Fibroblast of lung (primary cell): ENCODE data around the gene RTN4IP1. TPM values are rescaled to one million over a fixed set of nuclear protein-coding genes. Genes with fewer than 3 reads are reported as not detected.

ENCODE experiments used
- DNase-seq, 2 donors: peaks; one replicate each; pipeline versions ENCODE4 v3.0.0 to v3.0.0-alpha.2; 2010; ENCODE audit warnings: low read depth in 2 of 2
- H2AFZ ChIP-seq: 2 replicates; pipeline ENCODE4 v1.5.1; 2012; ENCODE audit warnings: low read length, control low read depth, inconsistent platforms
- H3K27ac ChIP-seq: 2 replicates; pipeline ENCODE4 v1.5.1; 2011; ENCODE audit warnings: low read length, control low read depth; ENCODE audit not compliant: insufficient read depth
- H3K27me3 ChIP-seq: 2 replicates; pipeline ENCODE4 v1.5.1; 2011; ENCODE audit warnings: mild to moderate bottlenecking, low read length; ENCODE audit not compliant: control insufficient read depth, insufficient read depth
- H3K36me3 ChIP-seq: 2 replicates; pipeline ENCODE4 v1.5.1; 2011; ENCODE audit warnings: low read length; ENCODE audit not compliant: control insufficient read depth, insufficient read depth
- H3K4me1 ChIP-seq: 2 replicates; pipeline ENCODE4 v1.5.1; 2011; ENCODE audit warnings: low read length; ENCODE audit not compliant: control insufficient read depth, insufficient read depth; ENCODE audit errors: extremely low read depth
- H3K4me2 ChIP-seq: 2 replicates; pipeline ENCODE4 v1.5.1; 2011; ENCODE audit warnings: low read length, control low read depth; ENCODE audit not compliant: insufficient read depth; ENCODE audit errors: extremely low read depth
- H3K4me3 ChIP-seq, 4 experiments: fragments of 200-600 bp in 1 of 4; sonication (generic) in 1 of 4; replicated peaks in 1 of 4; 2 replicates each; pipeline ENCODE4 v1.5.1; 2011 to 2016; ENCODE audit warnings: low read length in 4 of 4, low read depth in 3 of 4, mild to moderate bottlenecking in 3 of 4, control low read depth in 2 of 4, inconsistent platforms in 1 of 4, mixed read lengths in 1 of 4; ENCODE audit not compliant: insufficient read depth in 1 of 4; ENCODE audit errors: control extremely low read depth in 1 of 4
- H3K79me2 ChIP-seq: 2 replicates; pipeline ENCODE4 v1.5.1; 2012; ENCODE audit warnings: mild to moderate bottlenecking, low read length, inconsistent platforms; ENCODE audit not compliant: control insufficient read depth, insufficient read depth
- H3K9ac ChIP-seq: 2 replicates; pipeline ENCODE4 v1.5.1; 2011; ENCODE audit warnings: mild to moderate bottlenecking, low read length, control low read depth; ENCODE audit not compliant: insufficient read depth
- H3K9me3 ChIP-seq: 2 replicates; pipeline ENCODE4 v1.5.1; 2012; ENCODE audit warnings: low read depth, low read length; ENCODE audit not compliant: control insufficient read depth, insufficient read depth
- H4K20me1 ChIP-seq: 2 replicates; pipeline ENCODE4 v1.5.1; 2011; ENCODE audit warnings: low read length; ENCODE audit not compliant: control insufficient read depth, insufficient read depth; ENCODE audit errors: extremely low read depth
- CTCF ChIP-seq, 2 donors: IDR thresholded peaks in 1 of 2; conservative IDR thresholded peaks in 1 of 2; 1 replicate in 1 of 2; 2 replicates in 1 of 2; pipeline ENCODE4 v1.5.1; 2011 to 2012; ENCODE audit warnings: low read length in 2 of 2, control low read depth in 1 of 2, inconsistent platforms in 1 of 2, low read depth in 1 of 2, mild to moderate bottlenecking in 1 of 2
- EZH2 ChIP-seq: IDR thresholded peaks from 2 replicates; pipeline ENCODE4 v1.5.1; 2012; ENCODE audit warnings: low read length, control low read depth, mild to moderate bottlenecking; ENCODE audit errors: missing control alignments
- polyA plus RNA-seq, 2 donors: library from polyadenylated mRNA; depleted of rRNA in 1 of 2; stranded (reverse) in 1 of 2; unstranded in 1 of 2; fragments of >200 nt; gene quantifications; 2 replicates each; pipeline ENCODE4 v1.2.1, GENCODE V29; 2011 to 2012; ENCODE audit warnings: missing spikeins in 1 of 2
- total RNA-seq: library from RNA; depleted of rRNA; stranded (reverse); fragments of >200 nt; gene quantifications from 2 replicates; pipeline ENCODE4 v1.2.1, GENCODE V29; 2014

RTN4IP1 gene
- total and polyA plus RNA-seq, 2 donors (not counting 1 experiment from before 2014, with no cell fraction given), result 8.4 to 9.2 TPM

DNA sequence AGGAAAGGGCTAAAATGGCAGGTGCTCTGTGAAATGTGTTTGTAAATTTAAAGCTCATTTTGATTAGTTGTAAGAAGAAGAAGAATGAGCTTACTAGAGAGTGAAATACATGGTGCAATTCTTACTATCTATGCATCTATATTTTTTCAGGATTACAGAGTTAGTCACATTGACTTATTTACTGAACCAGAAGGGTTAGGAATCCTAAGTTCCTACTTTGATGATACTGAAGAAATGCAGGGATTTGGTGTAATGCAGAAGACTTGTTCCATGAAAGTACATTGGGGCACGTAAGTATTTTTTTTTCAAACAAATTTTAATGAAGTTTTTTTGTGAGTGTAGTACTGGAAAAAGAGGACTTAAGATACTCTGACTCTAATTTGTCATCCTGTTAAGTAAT is 99.3 kb downstream of the RTN4IP1 start:
- Histone ChIP-seq H3K4me2 (no peak overlapping the region), H3K27me3 (no peaks in the 10 kb centered on the region), H3K79me2 (no peaks in the 10 kb centered on the region), H3K27ac (no peak overlapping the region), H2AFZ (no peak overlapping the region), H3K9ac (no peak overlapping the region), H3K9me3 (no peaks in the 10 kb centered on the region), H3K4me3 (no peak overlapping the region), H3K4me1 (peaks cover 13% of the 10 kb centered on the region), H3K36me3 (no peaks in the 10 kb centered on the region), H4K20me1 (no peaks in the 10 kb centered on the region)
- TF ChIP-seq EZH2 (no peak), CTCF (conservative IDR thresholded peaks at IDR 0.05 in 1 of 2, IDR thresholded peaks at IDR 0.05 in 1 of 2; ENCODE audit: low read depth in 1 of 2, low read length in 2 of 2) (no peak)
- DNase-seq, result no peak

DNA sequence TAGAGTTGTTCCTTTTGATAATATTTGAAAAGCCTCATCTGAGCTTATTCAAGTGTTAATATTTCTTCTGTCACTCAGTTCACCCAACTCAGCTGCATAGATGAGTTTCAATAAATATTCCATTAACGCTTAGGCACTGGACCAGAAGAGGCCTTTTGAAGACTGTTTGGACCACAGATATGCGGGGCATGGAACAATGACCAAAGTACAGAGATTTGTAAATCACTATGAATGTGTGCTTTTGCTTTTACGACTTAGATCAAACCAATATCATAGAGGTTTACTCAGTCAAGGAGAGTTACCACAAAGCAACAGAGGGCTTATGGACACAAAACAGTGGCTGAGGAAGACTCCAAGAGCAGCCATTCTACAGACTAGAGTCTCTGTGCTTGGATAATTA is 99.9 kb downstream of the RTN4IP1 start:
- H4K20me1 ChIP-seq, result no peaks in the 10 kb centered on the region
- peaks cover 13% of the 10 kb centered on the region for H3K4me1 ChIP-seq
- H3K9me3 ChIP-seq, result no peaks in the 10 kb centered on the region
- peak in 1 of 2 donors; percentile 63 for DNase-seq
- TF ChIP-seq CTCF (conservative IDR thresholded peaks at IDR 0.05 in 1 of 2, IDR thresholded peaks at IDR 0.05 in 1 of 2; ENCODE audit: low read depth in 1 of 2, low read length in 2 of 2) (no peak), EZH2 (no peak)
- H3K36me3 ChIP-seq, result no peaks in the 10 kb centered on the region
- H3K79me2 ChIP-seq, result no peaks in the 10 kb centered on the region
- H3K9ac ChIP-seq, result no peak overlapping the region
- peak overlapping the region; percentile 14 for H3K27ac ChIP-seq
- H3K4me3 ChIP-seq, result no peak overlapping the region
- no peak overlapping the region for H2AFZ ChIP-seq
- no peaks in the 10 kb centered on the region for H3K27me3 ChIP-seq
- H3K4me2 ChIP-seq, result no peak overlapping the region

DNA sequence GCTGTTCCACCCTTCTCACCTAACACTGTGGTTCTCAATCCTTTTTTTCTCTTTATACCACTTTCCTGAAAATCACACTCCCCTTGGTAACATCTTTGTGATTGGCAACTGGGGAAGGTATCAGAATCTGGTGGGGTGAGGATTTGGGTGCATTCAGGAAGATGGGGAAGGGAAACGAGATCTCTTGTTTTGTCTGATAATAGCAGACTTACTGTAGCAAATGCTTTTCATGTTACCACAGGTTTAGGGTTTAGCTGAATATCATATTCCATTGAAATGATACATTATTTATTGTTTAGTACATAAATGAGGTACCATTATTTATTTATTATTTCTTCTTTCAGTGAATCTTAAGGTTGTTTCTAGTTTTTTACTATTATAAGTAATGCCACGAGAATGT is 100.8 kb downstream of the RTN4IP1 start:
- Histone ChIP-seq H2AFZ (no peak overlapping the region), H3K4me2 (peak overlapping the region; percentile 39)

More for the DNA sequence above, 100.8 kb downstream of the RTN4IP1 start:
- no peaks in the 10 kb centered on the region for H4K20me1 ChIP-seq
- H3K36me3 ChIP-seq, result no peaks in the 10 kb centered on the region
- H3K27me3 ChIP-seq, result no peaks in the 10 kb centered on the region
- H3K4me3 ChIP-seq, result no peak overlapping the region
- no peak overlapping the region for H3K9ac ChIP-seq
- peak overlapping the region; percentile 54 for H3K27ac ChIP-seq
- no peaks in the 10 kb centered on the region for H3K79me2 ChIP-seq
- no peaks in the 10 kb centered on the region for H3K9me3 ChIP-seq
- no peak for DNase-seq
- peaks cover 13% of the 10 kb centered on the region for H3K4me1 ChIP-seq
- TF ChIP-seq EZH2 (no peak), CTCF (conservative IDR thresholded peaks at IDR 0.05 in 1 of 2, IDR thresholded peaks at IDR 0.05 in 1 of 2; ENCODE audit: low read depth in 1 of 2, low read length in 2 of 2) (no peak)
